Sigmoid colon (tissue), 4 donors: ENCODE measurements around the gene GEMIN8.

Source experiments
- EP300 ChIP-seq, 4 donors: sonication (generic); formaldehyde crosslinking; IDR thresholded peaks; one replicate each; pipeline ENCODE4 v1.6.1; 2017; ENCODE audit warnings: antibody characterized with exemption in 4 of 4
- POLR2A ChIP-seq, 2 donors: fragments of 450-650 bp; IDR thresholded peaks; one replicate each; pipeline ENCODE4 v1.6.1; 2016; ENCODE audit warnings: antibody characterized with exemption in 2 of 2, mild to moderate bottlenecking in 2 of 2, moderate library complexity in 2 of 2
- TF ChIP-seq, protein P1 (sequence below), 4 experiments: fragments of 450-650 bp in 3 of 4; fragments of 200-600 bp in 1 of 4; IDR thresholded peaks; one replicate each; pipeline ENCODE4 v1.5.1; 2016 to 2019; ENCODE audit warnings: antibody characterized with exemption in 4 of 4, mild to moderate bottlenecking in 3 of 4, moderate library complexity in 2 of 4

DNA sequence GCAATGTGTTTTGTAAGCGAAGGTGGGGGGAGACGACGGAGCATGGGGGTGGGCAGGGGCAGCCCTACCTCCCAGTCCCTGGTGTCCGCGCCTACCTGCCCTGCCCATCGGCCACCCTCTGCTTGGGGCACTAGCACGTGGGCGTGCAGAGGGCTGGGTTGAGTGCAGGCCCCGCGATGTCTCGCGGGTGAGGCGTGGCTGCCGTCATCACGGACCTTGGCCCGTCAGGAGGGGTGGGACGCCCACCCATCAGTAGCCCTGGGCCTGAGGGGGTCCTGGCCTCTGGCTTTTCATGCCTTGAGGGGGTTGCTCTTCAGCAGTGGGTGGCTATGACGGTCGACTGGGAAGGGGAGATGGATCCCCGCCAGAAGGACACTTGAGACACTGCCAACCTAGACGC is 36.1 kb upstream of the GEMIN8 start:
- TF ChIP-seq POLR2A (IDR thresholded peaks at IDR 0.05) (no peak), EP300 (IDR thresholded peaks at IDR 0.05) (no peak)
- TF ChIP-seq, protein P1, sequence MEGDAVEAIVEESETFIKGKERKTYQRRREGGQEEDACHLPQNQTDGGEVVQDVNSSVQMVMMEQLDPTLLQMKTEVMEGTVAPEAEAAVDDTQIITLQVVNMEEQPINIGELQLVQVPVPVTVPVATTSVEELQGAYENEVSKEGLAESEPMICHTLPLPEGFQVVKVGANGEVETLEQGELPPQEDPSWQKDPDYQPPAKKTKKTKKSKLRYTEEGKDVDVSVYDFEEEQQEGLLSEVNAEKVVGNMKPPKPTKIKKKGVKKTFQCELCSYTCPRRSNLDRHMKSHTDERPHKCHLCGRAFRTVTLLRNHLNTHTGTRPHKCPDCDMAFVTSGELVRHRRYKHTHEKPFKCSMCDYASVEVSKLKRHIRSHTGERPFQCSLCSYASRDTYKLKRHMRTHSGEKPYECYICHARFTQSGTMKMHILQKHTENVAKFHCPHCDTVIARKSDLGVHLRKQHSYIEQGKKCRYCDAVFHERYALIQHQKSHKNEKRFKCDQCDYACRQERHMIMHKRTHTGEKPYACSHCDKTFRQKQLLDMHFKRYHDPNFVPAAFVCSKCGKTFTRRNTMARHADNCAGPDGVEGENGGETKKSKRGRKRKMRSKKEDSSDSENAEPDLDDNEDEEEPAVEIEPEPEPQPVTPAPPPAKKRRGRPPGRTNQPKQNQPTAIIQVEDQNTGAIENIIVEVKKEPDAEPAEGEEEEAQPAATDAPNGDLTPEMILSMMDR (IDR thresholded peaks at IDR 0.05): no peak
